Glomerular visceral epithelial cell (primary cell): Measurements from ENCODE around the gene DSE.
A peak's percentile ranks its signal among the peaks of the same experiment; 100 is the strongest.

ENCODE experiments used
- DNase-seq: peaks from one replicate; pipeline ENCODE4 v3.0.0-alpha.2; 2016; ENCODE audit errors: extremely low spot score

DSE gene

GRCh38 chr6:116359835-116360234 lies 10.9 kb upstream of the DSE start:
- DNase-seq, result no peak

DNA sequence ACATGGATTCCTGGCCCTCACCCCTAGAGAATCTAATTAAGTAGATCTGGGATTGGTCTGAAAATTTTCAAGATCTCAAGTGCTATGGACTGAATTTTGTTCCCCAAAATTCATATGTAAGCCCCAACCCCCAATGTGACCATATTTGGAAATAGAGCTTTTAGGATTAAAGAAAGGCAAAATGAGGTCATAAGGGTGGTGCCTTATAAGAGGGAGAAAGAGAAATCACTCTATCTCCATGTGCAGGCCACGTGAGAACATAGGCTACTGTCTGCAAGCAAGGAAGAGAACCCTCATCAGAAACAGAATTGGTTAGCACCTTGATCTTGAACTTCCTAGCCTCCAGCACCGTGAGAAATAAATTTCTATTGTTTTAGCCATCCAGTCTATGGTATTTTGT lies 8.5 kb upstream of the DSE start:
- DNase-seq, result no peak

GRCh38 chr6:116363759-116364158 lies 7.0 kb upstream of the DSE start:
- DNase-seq, result peak; percentile 38

DNA sequence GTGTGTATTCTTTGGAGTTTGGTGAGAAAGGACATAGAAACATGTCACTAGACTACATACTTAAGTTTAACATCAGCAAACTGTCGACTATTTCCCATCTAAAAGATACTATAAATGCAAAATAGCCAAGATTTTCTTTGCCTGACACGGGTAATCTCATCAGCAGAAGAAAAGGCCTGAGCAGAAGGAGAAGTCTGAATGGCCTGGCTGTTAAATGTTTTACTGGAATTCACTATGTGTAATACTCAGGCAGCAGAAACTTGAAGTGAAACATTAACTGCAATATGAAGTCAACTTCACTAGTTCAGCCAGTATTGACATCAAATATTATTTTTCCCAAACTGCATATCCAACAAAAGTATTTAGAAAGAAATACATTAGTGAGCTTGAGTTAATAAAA lies 6.4 kb upstream of the DSE start:
- DNase-seq, result peak; percentile 53

DNA sequence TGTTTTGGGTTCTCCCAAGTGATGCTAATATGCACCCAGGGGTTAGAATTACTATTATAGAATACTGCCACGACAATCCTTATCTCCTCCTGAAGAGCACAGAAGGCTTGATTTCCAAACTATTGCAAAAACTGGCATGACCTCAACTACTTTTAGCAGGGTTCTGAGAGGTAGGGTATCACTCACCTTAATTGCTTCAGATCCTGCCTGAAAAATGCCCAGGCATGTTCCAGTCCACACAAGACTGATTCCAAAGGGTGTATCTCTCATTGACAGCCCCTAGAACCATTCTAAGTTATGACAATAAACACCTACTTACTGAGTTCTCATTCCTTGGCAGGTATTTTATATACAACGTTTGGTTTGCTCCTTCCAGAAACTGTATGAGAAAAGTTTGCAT lies 5.0 kb upstream of the DSE start:
- no peak for DNase-seq

DNA sequence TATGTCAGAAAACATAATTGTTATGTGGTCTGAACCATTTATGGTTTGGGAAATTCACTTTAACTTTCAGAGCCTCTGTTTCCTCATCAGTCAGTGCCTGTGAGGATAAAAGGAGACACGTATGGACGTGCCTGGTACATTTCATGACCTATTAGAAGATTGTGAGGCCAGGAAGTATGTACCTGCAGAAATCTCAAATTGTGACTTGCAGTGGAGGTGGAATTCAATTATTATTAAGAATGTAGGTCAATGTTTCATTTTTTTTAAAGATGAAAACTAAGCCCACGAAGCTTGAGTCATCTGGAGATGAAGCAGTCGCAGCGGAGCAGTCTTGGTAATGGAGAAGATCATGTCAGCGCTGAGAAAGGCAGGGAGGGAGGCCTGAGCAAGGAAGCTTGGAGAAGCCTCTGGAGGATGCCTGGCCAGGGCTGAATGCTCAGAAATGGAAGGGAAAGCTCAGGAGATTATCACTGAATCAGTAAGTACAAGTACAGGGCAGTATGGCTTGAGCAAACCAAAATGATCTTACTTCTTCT lies 3.9 kb upstream of the DSE start:
- DNase-seq, result no peak

DNA sequence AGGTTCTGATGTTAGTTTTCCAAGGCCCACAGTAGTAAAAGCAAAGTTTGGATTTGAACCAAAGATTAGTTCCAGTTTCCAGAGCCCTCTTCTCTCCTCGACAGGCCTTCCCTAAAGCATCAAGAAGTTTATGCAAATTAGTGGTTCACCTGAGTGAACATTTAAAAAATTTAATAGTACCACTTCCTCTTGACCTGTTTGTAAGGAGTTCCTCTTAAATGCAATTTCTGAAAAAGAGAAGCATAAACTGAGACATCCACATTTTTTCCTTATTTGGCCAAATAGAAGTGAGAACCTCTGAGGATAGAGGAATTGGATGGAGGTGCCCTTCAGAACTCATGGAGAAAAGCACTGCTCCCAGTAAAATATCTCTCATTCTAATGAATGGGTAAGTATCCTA lies 1.2 kb upstream of the DSE start:
- no peak for DNase-seq

GRCh38 chr6:116369964-116370759 lies 585 bp upstream of the DSE start:
- DNase-seq, result no peak

DNA sequence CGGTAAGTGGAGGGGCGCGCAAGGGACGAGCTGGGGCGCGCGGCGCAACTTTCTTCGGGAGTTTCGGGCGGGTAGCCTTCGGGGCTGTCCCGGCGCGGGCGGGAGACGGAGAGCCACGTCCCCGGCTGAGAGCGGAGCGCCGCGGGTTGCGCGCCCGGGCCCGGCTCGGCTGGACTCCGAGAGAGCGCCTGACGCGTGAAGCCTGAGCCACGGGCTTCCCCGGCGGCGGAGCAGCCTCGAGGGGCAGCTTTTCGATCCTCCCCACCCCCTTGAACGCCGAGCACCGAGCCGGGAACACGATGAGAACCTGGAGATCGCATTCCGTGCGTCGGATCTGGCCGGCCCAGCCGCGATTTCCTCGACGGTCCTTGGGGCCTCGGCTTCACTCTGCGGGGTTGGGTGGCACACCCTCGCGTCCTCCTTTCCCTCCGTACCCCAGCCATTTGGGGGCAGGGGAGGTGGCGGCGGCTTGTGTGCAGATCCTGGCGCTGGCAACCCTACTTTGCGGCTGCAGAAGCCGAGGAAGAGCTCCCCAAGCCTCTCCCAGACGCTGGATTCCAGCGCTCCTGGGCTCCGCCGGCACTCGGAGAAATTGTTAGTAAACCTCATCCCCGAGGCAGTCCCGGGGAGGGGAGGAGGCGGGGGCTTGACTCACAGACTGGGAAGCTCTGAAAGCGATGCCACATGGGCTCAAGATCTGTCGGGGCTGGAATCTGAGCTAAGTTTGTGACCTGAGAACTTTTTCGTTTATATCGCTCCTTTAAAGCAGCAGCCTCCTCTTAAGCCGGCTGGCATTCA lies 572 bp downstream of the DSE start:
- DNase-seq, result peak; percentile 89

- DNase-seq, result no peak
Measured at GRCh38 chr6:116371918-116372209, 1.1 kb downstream of the DSE start.

DNA sequence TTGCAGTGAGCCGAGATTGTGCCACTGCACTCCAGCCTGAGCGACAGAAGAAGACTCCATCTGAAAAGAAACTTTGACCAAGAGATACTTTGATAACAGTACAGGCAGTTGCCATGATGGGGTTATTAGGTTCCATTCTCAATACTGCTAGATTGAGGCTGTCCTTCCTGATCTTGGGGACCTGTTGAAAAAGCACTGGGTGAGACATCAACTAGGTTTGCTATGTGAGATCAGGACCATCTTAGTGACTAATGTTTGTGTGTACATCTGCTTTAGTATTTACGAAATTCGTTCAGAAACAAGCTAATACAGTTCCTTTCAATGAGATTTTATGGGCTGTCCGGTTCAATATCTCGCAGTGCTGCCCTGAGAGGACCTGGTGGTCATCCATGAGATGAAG lies 2.6 kb downstream of the DSE start:
- no peak for DNase-seq

- no peak for DNase-seq
Measured at GRCh38 chr6:116373940-116374339, 3.2 kb downstream of the DSE start.

DNA sequence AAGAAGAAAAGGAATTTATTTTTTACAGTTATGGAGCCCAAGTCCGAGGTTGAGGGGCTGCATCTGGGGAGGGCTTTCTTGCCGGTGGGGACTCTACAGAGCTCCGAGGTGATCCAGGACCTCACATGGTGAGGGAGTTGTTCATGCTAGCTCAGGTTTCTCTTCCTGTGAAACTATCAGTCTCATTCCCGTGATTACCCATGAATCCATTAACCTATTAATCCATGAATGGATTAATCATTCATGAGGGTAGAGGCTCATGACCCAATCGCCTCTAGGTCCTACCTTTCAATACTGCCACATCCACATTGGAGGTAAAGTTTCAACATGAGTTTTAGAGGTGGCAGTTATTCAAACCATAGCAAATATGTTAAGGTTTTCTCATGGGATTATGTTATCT lies 3.8 kb downstream of the DSE start:
- no peak for DNase-seq

GRCh38 chr6:116375262-116375661 lies 4.5 kb downstream of the DSE start:
- DNase-seq, result no peak

DNA sequence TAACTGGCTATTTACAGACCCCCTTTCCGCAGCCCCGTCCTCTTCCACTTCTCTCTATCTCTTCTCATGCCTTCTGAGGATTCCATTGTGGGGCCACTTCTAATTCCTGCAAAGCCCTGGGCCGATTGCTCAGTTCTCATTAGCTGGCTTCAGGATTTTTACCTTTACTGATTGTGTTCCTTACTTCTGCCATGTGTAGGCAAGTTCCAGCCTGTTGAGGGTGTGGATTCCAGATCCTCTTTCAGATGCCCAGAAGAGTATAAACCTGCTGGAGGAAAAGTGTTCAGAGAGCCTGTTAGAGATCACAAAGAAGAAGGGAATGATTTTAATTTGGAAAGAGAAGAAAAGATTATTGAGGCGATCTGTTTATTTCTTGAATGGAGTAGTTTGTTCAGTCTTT lies 5.4 kb downstream of the DSE start:
- no peak for DNase-seq

GRCh38 chr6:116379764-116380163 lies 9.0 kb downstream of the DSE start:
- DNase-seq, result no peak

- DNase-seq, result no peak
Measured at GRCh38 chr6:116380346-116380745, 9.6 kb downstream of the DSE start.

- DNase-seq, result no peak
Measured at GRCh38 chr6:116381000-116381399, 10.3 kb downstream of the DSE start.

DNA sequence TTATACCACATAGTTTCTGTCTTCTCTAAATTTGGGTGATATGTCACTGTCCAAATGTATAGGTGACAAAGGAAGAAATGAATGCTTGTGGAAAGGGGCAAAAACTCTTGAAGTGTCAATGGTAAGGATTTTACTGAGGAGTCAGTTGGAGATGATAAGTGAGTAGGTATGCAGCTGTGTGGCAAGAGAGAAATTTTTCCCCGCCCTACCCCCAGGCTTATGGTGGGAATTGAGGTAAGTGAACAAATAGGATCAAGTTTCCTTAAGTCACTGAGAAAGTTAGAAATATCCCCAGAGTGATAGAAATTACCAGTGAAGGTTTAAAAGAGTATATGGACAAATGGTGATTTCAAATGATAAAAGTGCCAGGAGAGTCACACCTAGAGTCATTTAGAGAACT lies 11.8 kb downstream of the DSE start:
- no peak for DNase-seq

- DNase-seq, result no peak
Measured at GRCh38 chr6:116384727-116385458, 14.1 kb downstream of the DSE start.

GRCh38 chr6:116385459-116385802 lies 14.7 kb downstream of the DSE start:
- peak; percentile 52 for DNase-seq

GRCh38 chr6:116385921-116386320 lies 15.2 kb downstream of the DSE start:
- no peak for DNase-seq
